ENCODE measurements around the gene PCDHGA11.

- no peak for TF ChIP-seq CTCF (IDR thresholded peaks at IDR 0.05 in 2 of 3, conservative IDR thresholded peaks at IDR 0.05 in 1 of 3; ENCODE audit: control insufficient read depth in 2 of 3, extremely low read depth in 1 of 3, insufficient read depth in 1 of 3, low read depth in 3 of 3, low read length in 3 of 3)
- no peak for TF ChIP-seq POLR2AphosphoS5 (IDR thresholded peaks at IDR 0.05; ENCODE audit: low read length)
- no peak for TF ChIP-seq E2F4 (IDR thresholded peaks at IDR 0.05; ENCODE audit: low read depth, low read length)
- TF ChIP-seq CHD1 (IDR thresholded peaks at IDR 0.05; ENCODE audit: low read depth, low read length), result no peak
- no peak for TF ChIP-seq NFIC (IDR thresholded peaks at IDR 0.05; ENCODE audit: low read depth, low read length)
- no peak for TF ChIP-seq FOXM1 (IDR thresholded peaks at IDR 0.05; ENCODE audit: low read depth, low read length)
- no peak for TF ChIP-seq SMAD1 (IDR thresholded peaks at IDR 0.05; ENCODE audit: low read depth, partially characterized antibody)
- TF ChIP-seq EZH2 (IDR thresholded peaks at IDR 0.05; ENCODE audit: borderline replicate concordance, control insufficient read depth, low read depth, low read length), result no peak
- no peak for TF ChIP-seq SUPT20H (IDR thresholded peaks at IDR 0.05; ENCODE audit: borderline replicate concordance, control insufficient read depth, low read depth, low read length)
- TF ChIP-seq MYC (IDR thresholded peaks at IDR 0.05; ENCODE audit: insufficient read depth, insufficient read length, insufficient replicate concordance, low read length, severe bottlenecking), result no peak
Observed at GRCh38 chr5:141421489-141421855, 621 bp downstream of the PCDHGA11 start.
